Endodermal cell (in vitro differentiated cells): ENCODE measurements around the gene SDC4. TPM values are rescaled to one million over a fixed set of nuclear protein-coding genes. Genes with fewer than 3 reads are reported as not detected.

Source experiments
- DNase-seq: peaks from one replicate; pipeline ENCODE4 v3.0.0-alpha.2; 2017
- H3K27ac ChIP-seq: 2 replicates; pipeline ENCODE4 v1.5.1; 2013; ENCODE audit warnings: mild to moderate bottlenecking, low read depth, low read length, moderate library complexity
- H3K27me3 ChIP-seq: 2 replicates; pipeline ENCODE4 v1.6.1; 2013; ENCODE audit warnings: mild to moderate bottlenecking, low read length, moderate library complexity; ENCODE audit not compliant: insufficient read depth, control insufficient read depth, poor library complexity, severe bottlenecking
- H3K36me3 ChIP-seq: 2 replicates; pipeline ENCODE4 v1.7.0; 2013; ENCODE audit warnings: mild to moderate bottlenecking, low read length, moderate library complexity; ENCODE audit not compliant: control insufficient read depth, insufficient read depth
- H3K4me1 ChIP-seq: one replicate; pipeline ENCODE4 v1.7.0; 2013; ENCODE audit warnings: low read length; ENCODE audit not compliant: control insufficient read depth, insufficient read depth
- H3K4me3 ChIP-seq: 2 replicates; pipeline ENCODE4 v1.5.1; 2013; ENCODE audit warnings: mild to moderate bottlenecking, low read length, moderate library complexity
- H3K9ac ChIP-seq: 2 replicates; pipeline ENCODE4 v1.6.1; 2013; ENCODE audit warnings: mild to moderate bottlenecking, low read length, moderate library complexity; ENCODE audit not compliant: poor library complexity, severe bottlenecking; ENCODE audit errors: extremely low read depth
- H3K9me3 ChIP-seq: 2 replicates; pipeline ENCODE4 v1.6.1; 2013; ENCODE audit warnings: mild to moderate bottlenecking, low read length, moderate library complexity; ENCODE audit not compliant: control insufficient read depth
- H3K27ac Mint-ChIP-seq: 2 replicates; pipeline ENCODE4 v1.8.0; 2020; ENCODE audit warnings: mixed read lengths
- H3K27me3 Mint-ChIP-seq: 2 replicates; pipeline ENCODE4 v1.8.0; 2021; ENCODE audit warnings: mild to moderate bottlenecking, mixed read lengths; ENCODE audit not compliant: insufficient read depth
- H3K36me3 Mint-ChIP-seq: 2 replicates; pipeline ENCODE4 v1.8.0; 2020; ENCODE audit warnings: low read depth, mixed read lengths
- H3K4me1 Mint-ChIP-seq: 2 replicates; pipeline ENCODE4 v1.8.0; 2020; ENCODE audit warnings: mixed read lengths
- H3K4me3 Mint-ChIP-seq: 2 replicates; pipeline ENCODE4 v1.8.0; 2020; ENCODE audit warnings: mild to moderate bottlenecking, moderate library complexity, mixed read lengths
- H3K9me3 Mint-ChIP-seq: 2 replicates; pipeline ENCODE4 v1.8.0; 2020; ENCODE audit warnings: mild to moderate bottlenecking, mixed read lengths
- CTCF ChIP-seq: fragments of 200-600 bp; sonication (generic); conservative IDR thresholded peaks from 2 replicates; pipeline ENCODE4 v1.5.0; 2021; ENCODE audit warnings: antibody characterized with exemption, mild to moderate bottlenecking
- WGBS, 2 experiments: methylation state at CpG; one replicate each; pipeline versions ENCODE4 v1.1.5 to v1.1.7; 2013; ENCODE audit warnings: missing lambda C conversion rate in 2 of 2, mixed read lengths in 1 of 2; ENCODE audit not compliant: insufficient coverage in 1 of 2, insufficient read length in 1 of 2; 5-methylcytosine and 5-hydroxymethylcytosine counted together
- total RNA-seq, 2 donors: library from RNA; stranded (reverse); fragmentation: NEBNext Ultra II Directional in 1 of 2; extraction: Animal tissue kit (Norgen Biotek cat#: 25700) in 1 of 2; gene quantifications; 2 replicates in 1 of 2; 3 replicates in 1 of 2; pipeline ENCODE4 v1.2.1, GENCODE V29; 2021

The SDC4 gene
- total RNA-seq, 2 donors from 2014 or later: 78.0 to 118 TPM

DNA sequence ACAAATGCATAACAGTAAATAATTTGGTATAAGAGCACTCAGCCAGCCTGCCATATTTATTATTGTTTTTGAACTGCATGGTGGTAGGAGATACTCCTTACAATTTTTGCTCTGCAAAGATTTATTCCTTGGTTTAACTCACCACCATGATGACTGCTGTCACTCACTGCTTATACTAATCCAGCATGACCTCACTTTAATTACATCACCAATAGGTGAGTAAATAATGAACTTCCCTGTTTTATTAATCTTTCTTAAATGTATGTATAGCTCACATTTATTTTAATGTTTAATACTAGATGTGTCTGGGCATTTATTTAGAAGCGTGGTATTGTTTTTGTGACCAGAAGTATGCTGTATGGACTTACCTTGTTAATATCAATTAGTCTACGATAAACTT lies 42.7 kb upstream of the SDC4 start:
- no peak for TF ChIP-seq CTCF
- DNase-seq: no peak

GRCh38 chr20:45387274-45387673 lies 39.0 kb upstream of the SDC4 start:
- DNase-seq: no peak
- H3K4me3 ChIP-seq: no peak overlapping the region
- no peaks in the 10 kb centered on the region for H3K9me3 ChIP-seq
- no peak overlapping the region for H3K9ac ChIP-seq
- no peak overlapping the region for H3K27ac ChIP-seq
- Mint-ChIP-seq H3K27ac (no peak overlapping the region), H3K27me3 (peaks cover 33% of the 10 kb centered on the region), H3K4me1 (no peaks in the 10 kb centered on the region), H3K4me3 (no peak overlapping the region), H3K9me3 (no peaks in the 10 kb centered on the region), H3K36me3 (no peaks in the 10 kb centered on the region)
- peaks cover 6% of the 10 kb centered on the region for H3K36me3 ChIP-seq
- 100% methylated on average over 1 of the region's 1 CpG; no CpG with 5 or more reads in 1 of the 2 experiments for whole genome bisulfite sequencing, 2 experiments
- no peak for TF ChIP-seq CTCF
- H3K4me1 ChIP-seq: no peaks in the 10 kb centered on the region
- no peaks in the 10 kb centered on the region for H3K27me3 ChIP-seq

More for the DNA sequence above, 42.7 kb upstream of the SDC4 start:
- Histone ChIP-seq H3K9me3 (no peaks in the 10 kb centered on the region), H3K27ac (no peak overlapping the region), H3K9ac (no peak overlapping the region), H3K36me3 (peaks cover 6% of the 10 kb centered on the region), H3K27me3 (no peaks in the 10 kb centered on the region), H3K4me3 (no peak overlapping the region), H3K4me1 (no peaks in the 10 kb centered on the region)
- no peak overlapping the region for H3K27ac Mint-ChIP-seq
- no peaks in the 10 kb centered on the region for H3K4me1 Mint-ChIP-seq
- H3K4me3 Mint-ChIP-seq: no peak overlapping the region
- H3K27me3 Mint-ChIP-seq: peaks cover 27% of the 10 kb centered on the region
- H3K36me3 Mint-ChIP-seq: no peaks in the 10 kb centered on the region
- WGBS, 2 experiments: 100% methylated on average over 1 to 2 of the region's 2 CpGs
- H3K9me3 Mint-ChIP-seq: no peaks in the 10 kb centered on the region

- Histone ChIP-seq H3K4me3 (no peak within 1 kb of the TSS), H3K9me3 (no peaks in the 10 kb centered on the region), H3K4me1 (peaks cover 35% of the 10 kb centered on the region), H3K27ac (peak within 1 kb of the TSS; percentile 74), H3K27me3 (no peaks in the 10 kb centered on the region), H3K36me3 (peaks cover 11% of the 10 kb centered on the region), H3K9ac (peak within 1 kb of the TSS; percentile 70)
- peaks cover 6% of the 10 kb centered on the region for H3K36me3 Mint-ChIP-seq
- H3K4me3 Mint-ChIP-seq: no peak within 1 kb of the TSS
- no peaks in the 10 kb centered on the region for H3K9me3 Mint-ChIP-seq
- peaks cover 36% of the 10 kb centered on the region for H3K4me1 Mint-ChIP-seq
- H3K27me3 Mint-ChIP-seq: peaks cover 2% of the 10 kb centered on the region
- DNase-seq: peak; percentile 82
- H3K27ac Mint-ChIP-seq: peak within 1 kb of the TSS; percentile 87
- no peak for TF ChIP-seq CTCF
- 61 to 82% methylated on average over 1 of the region's 1 CpG for WGBS, 2 experiments
Observed at GRCh38 chr20:45378191-45378590, 30.0 kb upstream of the SDC4 start, which contains the start of gene TP53TG5. Gene TP53TG5, minus strand, starts transcription at chr20:45378325. Its CDS starts 89 bp downstream, at chr20:45378236.
